Astrocyte of the cerebellum (primary cell): Measurements from ENCODE around the gene PDGFRB.
A peak's percentile ranks its signal among the peaks of the same experiment; 100 is the strongest.

Experiments
- DNase-seq: peaks from one replicate; pipeline ENCODE4 v3.0.0-alpha.2; 2011; ENCODE audit warnings: low read depth
- H3K4me3 ChIP-seq: 2 replicates; pipeline ENCODE4 v1.5.1; 2011; ENCODE audit warnings: mild to moderate bottlenecking, low read depth, low read length, moderate library complexity
- in situ Hi-C: cut with HindIII; loops from 2 replicates; pipeline ENCODE4 v1.10.0; 2017; ENCODE audit warnings: low sequenced_read_pairs
- TF ChIP-seq, protein P1 (sequence below): IDR thresholded peaks from 2 replicates; pipeline ENCODE4 v1.5.1; 2012; ENCODE audit warnings: low read length, low read depth, moderate library complexity, mild to moderate bottlenecking; ENCODE audit errors: missing control alignments

PDGFRB gene

GRCh38 chr5:150166037-150166649 lies 10.5 kb upstream of the PDGFRB start:
- TF ChIP-seq, protein P1, sequence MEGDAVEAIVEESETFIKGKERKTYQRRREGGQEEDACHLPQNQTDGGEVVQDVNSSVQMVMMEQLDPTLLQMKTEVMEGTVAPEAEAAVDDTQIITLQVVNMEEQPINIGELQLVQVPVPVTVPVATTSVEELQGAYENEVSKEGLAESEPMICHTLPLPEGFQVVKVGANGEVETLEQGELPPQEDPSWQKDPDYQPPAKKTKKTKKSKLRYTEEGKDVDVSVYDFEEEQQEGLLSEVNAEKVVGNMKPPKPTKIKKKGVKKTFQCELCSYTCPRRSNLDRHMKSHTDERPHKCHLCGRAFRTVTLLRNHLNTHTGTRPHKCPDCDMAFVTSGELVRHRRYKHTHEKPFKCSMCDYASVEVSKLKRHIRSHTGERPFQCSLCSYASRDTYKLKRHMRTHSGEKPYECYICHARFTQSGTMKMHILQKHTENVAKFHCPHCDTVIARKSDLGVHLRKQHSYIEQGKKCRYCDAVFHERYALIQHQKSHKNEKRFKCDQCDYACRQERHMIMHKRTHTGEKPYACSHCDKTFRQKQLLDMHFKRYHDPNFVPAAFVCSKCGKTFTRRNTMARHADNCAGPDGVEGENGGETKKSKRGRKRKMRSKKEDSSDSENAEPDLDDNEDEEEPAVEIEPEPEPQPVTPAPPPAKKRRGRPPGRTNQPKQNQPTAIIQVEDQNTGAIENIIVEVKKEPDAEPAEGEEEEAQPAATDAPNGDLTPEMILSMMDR: no peak
- in situ Hi-C loops: no loop called here
- H3K4me3 ChIP-seq: no peak overlapping the region
- no peak for DNase-seq

GRCh38 chr5:150164211-150164980 lies 8.8 kb upstream of the PDGFRB start:
- TF ChIP-seq, protein P1: no peak
- no peak for DNase-seq
- H3K4me3 ChIP-seq: no peak overlapping the region
- in situ Hi-C loops: no loop called here

DNA sequence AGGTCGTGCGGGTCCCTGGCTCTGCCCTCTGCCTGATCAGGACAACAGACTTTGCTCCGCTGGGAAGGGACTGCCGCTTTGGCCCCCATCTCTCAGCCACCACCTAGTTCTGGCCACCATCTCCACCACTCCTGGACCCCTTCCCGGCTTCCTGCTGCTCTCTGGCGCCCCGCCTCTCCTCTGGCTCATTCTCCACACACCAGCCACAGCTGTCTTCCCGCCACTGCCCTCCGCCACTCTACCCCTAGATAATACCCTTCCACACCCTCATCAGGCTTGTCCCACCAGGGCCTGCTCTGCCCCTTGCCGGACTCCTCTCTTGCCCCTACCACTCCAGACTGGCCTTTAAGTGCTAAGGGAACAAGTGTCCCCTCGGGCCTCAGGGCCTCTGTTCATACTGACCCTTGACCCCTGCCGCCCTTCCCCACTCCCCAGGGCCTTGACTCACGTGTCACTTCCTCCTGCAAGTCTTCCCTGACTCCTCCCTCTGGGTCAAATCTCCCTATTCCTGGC lies 8.0 kb upstream of the PDGFRB start:
- no peak overlapping the region for H3K4me3 ChIP-seq
- no peak for DNase-seq
- TF ChIP-seq, protein P1: peak; percentile 3
- in situ Hi-C loops: no loop called here

GRCh38 chr5:150163035-150163434 lies 7.4 kb upstream of the PDGFRB start:
- no peak for DNase-seq
- in situ Hi-C loops: no loop called here
- no peak overlapping the region for H3K4me3 ChIP-seq
- TF ChIP-seq, protein P1: no peak

DNA sequence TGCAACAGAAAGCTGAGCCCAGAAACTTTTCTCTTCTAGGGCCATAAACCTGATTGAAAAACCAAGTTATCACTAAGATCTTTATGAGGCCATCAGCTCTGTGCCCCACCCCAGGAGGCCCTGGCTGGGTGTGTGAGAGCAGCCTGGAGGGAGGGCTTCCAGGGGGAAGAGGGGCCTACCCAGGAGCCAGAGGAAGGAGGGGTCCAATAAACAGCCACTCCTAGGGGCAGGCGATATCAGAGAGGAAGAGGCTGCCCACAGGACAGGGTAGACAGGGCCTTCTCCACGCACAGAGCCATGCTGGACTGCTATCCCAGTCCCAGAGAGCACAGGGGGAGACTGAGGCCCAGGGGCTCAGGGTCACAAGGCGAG lies 6.5 kb upstream of the PDGFRB start:
- TF ChIP-seq, protein P1: no peak
- DNase-seq: no peak
- in situ Hi-C loops: no loop called here
- H3K4me3 ChIP-seq: no peak overlapping the region

- DNase-seq: no peak
- in situ Hi-C loops: no loop called here
- TF ChIP-seq, protein P1: peak; percentile 99
Observed at GRCh38 chr5:150161242-150162141, 5.8 kb upstream of the PDGFRB start.

More at GRCh38 chr5:150161242-150162141, 5.8 kb upstream of the PDGFRB start:
- no peak overlapping the region for H3K4me3 ChIP-seq
